DMS114 treated with DMSO at 0.1 percent for 48 hours (cell line): ENCODE measurements around the gene NFATC1.
"Not testable (repeated sequence)": the region's sequence is repeated elsewhere in the genome, so short reads cannot be mapped to it uniquely, and the experiment has no call there.

Experiments used
- DNase-seq: peaks from one replicate; lab custom pipeline; 2025; ENCODE audit not compliant: unreplicated experiment; lab: John Stamatoyannopoulos, UW

Gene NFATC1

GRCh38 chr18:79472176-79472575, 76.4 kb downstream of the NFATC1 start:
- DNase-seq, result no peak

- no peak for DNase-seq
These were observed 77.2 kb downstream of the NFATC1 start for GRCh38 chr18:79472946-79473345.

GRCh38 chr18:79476031-79476917, 80.5 kb downstream of the NFATC1 start:
- no peak for DNase-seq

GRCh38 chr18:79476918-79477571, 81.3 kb downstream of the NFATC1 start:
- DNase-seq, result no peak

- no peak for DNase-seq
These were observed 82.2 kb downstream of the NFATC1 start for GRCh38 chr18:79477711-79478483.

- no peak for DNase-seq
These were observed 82.9 kb downstream of the NFATC1 start for GRCh38 chr18:79478484-79479115.

GRCh38 chr18:79479116-79479760, 83.5 kb downstream of the NFATC1 start:
- no peak for DNase-seq

- DNase-seq, result no peak
These were observed 84.0 kb downstream of the NFATC1 start for GRCh38 chr18:79479761-79480161.

GRCh38 chr18:79480171-79481045, 84.7 kb downstream of the NFATC1 start:
- DNase-seq, result no peak

- no peak for DNase-seq
These were observed 85.5 kb downstream of the NFATC1 start for GRCh38 chr18:79481046-79481790.

GRCh38 chr18:79483393-79483792, 87.7 kb downstream of the NFATC1 start:
- not testable (repeated sequence) for DNase-seq

- no peak for DNase-seq
These were observed 88.3 kb downstream of the NFATC1 start for GRCh38 chr18:79483971-79484491.

- DNase-seq, result no peak
These were observed 89.2 kb downstream of the NFATC1 start for GRCh38 chr18:79484661-79485621.

GRCh38 chr18:79485788-79486355, 90.1 kb downstream of the NFATC1 start:
- DNase-seq, result no peak

GRCh38 chr18:79486356-79487182, 90.8 kb downstream of the NFATC1 start:
- DNase-seq, result no peak

- DNase-seq, result no peak
These were observed 91.6 kb downstream of the NFATC1 start for GRCh38 chr18:79487183-79487800.
